COR-L47 (cell line): ENCODE data around the gene PCBP3.
A peak's percentile ranks its signal among the peaks of the same experiment; 100 is the strongest.
"Not testable (repeated sequence)": the region's sequence is repeated elsewhere in the genome, so short reads cannot be mapped to it uniquely, and the experiment has no call there.

Experiments used
- DNase-seq: peaks from one replicate; lab custom pipeline; 2025; lab: John Stamatoyannopoulos, UW

PCBP3 gene

GRCh38 chr21:45876381-45877170 lies 233.1 kb downstream of the PCBP3 start:
- no peak for DNase-seq

DNA sequence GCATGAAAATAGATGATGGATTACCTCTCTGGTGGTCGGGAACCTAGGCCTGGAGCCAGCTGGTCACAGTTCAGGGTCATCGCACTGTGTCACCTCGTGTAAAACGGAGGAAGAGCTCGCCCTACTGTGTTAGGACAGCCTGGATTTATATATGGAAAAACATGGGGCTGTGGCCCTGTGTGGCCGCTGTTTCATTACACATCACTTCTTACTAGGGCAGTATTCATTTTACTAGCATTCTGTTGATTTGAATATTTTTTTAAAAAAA lies 233.6 kb downstream of the PCBP3 start:
- DNase-seq: no peak

DNA sequence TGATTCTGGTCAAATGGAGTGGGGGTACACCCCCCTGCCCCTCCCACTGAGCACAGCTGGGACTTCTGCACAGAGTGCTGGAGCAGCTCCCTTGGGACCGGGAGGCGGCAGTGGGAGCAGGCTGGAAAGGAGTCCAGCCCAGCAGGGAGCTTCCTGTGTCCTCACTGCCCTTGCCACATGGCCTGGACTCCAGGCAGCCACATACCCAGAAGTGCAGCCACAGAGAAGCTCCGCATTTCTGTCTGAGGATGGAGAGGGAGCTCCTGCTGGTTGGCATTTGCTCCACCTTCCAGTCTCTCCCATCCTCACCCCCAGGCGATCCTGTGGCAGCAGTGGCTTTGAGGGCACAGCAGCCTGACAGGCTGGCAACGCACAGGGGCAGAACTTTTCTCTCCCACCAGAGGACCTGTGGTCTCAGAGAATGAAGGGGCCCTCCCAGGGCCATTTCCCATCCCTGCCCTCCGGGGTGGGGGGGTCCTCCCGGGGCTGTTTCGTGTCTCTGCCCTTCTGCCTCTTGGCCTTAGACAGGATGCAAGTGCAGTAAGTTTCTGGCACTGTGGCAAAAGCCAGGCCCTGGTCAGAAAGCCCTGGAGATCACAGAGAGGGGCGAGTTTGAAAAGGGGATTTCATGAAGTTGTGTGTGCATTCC lies 234.4 kb downstream of the PCBP3 start:
- no peak for DNase-seq

- peak; percentile 71 for DNase-seq
Measured at GRCh38 chr21:45880097-45881068, 236.9 kb downstream of the PCBP3 start.

DNA sequence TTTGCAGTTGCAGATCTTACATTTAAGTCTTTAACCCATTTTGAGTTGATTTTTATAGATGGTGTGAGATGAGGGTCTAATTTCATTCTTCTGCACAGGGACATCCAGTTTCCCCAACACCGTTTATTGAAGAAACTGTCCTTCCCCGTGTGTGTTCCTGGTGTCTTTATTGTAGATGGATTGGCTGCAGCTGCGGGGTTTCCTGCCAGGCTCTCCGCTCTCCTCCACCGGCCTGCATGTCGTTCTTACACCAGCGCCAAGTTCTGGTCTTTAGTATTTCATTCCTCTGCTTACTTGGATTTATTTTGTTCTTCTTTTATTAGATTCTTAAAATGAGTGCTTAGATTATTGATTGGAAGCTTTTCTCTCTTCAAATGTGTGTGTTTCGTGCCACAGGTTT lies 239.1 kb downstream of the PCBP3 start:
- DNase-seq: no peak

DNA sequence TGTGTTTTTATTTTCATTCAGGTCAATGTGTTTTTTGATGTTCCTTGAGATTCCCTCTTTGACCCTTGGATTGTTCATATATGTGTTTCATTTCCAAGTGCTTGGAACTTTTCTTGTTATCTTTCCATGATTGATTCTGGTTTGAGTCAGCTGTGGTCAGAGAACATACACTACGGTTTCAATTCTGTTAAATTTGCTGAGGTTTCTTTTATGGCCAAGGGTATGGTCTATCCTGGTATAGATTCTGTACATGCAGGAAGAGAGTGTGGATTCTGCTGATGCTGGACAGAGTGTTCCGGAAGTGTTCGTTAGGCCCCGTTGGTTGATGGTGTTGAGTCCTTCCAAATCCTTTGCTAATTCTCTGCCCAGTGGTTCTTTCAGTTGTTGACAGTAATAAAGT lies 239.6 kb downstream of the PCBP3 start:
- DNase-seq: no peak

DNA sequence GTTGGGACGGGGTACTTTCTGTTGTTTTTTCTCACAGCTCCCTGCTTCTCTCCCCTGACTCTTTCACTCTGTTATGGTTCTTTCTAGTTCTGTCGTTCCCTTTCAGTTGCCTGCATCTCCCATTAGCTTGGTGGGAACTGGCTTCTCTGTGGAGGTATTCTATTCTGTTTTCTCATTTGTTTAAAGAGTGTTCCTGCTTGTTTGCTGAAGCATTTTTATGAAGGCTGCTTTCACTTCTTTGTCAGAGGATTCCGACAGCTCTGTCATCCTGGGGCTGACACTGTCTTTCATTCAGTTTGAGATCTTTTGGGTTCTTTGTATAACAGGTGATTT lies 242.0 kb downstream of the PCBP3 start:
- no peak for DNase-seq

DNA sequence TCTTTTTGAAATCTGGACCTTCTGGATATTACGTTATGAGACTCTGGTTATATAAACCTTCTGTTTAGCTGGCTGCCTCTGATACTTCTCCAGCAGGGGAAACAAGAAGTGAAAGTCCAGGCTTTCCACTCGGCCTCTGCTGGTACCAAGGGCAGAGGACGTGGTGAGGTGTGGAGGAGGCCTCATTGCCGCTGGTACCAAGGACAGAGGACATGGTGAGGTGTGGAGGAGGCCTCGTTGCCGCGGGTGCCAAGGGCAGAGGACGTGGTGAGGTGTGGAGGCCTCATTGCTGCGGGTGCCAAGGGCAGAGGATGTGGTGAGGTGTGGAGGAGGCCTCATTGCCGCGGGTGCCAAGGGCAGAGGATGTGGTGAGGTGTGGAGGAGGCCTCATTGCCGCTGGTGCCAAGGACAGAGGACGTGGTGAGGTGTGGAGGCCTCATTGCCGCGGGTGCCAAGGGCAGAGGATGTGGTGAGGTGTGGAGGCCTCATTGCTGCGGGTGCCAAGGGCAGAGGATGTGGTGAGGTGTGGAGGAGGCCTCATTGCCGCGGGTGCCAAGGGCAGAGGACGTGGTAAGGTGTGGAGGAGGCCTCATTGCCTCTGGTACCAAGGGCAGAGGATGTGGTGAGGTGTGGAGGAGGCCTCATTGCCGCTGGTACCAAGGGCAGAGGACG lies 242.5 kb downstream of the PCBP3 start:
- not testable (repeated sequence) for DNase-seq

DNA sequence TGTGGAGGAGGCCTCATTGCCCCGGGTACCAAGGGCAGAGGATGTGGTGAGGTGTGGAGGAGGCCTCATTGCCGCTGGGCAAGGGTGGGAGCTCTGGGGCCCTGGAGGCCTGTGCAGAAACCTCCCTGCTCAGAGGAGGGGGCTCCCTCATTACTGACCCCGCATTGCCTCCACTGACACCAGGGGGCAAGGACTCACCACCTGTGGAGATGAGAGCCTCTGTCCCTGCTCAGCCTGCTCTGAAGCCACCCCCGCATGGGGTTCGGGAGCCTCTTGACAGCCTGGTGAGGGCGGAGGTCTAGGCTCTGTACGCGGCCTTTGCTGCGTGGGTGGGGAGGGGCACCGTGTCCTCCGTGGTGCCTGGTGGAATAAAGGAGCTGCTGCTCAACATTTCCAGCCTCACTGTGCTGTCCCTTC lies 243.1 kb downstream of the PCBP3 start:
- DNase-seq: no peak

GRCh38 chr21:45887120-45887611 lies 243.6 kb downstream of the PCBP3 start:
- DNase-seq: no peak

- peak; percentile 51 for DNase-seq
Measured at GRCh38 chr21:45887788-45888187, 244.3 kb downstream of the PCBP3 start.

DNA sequence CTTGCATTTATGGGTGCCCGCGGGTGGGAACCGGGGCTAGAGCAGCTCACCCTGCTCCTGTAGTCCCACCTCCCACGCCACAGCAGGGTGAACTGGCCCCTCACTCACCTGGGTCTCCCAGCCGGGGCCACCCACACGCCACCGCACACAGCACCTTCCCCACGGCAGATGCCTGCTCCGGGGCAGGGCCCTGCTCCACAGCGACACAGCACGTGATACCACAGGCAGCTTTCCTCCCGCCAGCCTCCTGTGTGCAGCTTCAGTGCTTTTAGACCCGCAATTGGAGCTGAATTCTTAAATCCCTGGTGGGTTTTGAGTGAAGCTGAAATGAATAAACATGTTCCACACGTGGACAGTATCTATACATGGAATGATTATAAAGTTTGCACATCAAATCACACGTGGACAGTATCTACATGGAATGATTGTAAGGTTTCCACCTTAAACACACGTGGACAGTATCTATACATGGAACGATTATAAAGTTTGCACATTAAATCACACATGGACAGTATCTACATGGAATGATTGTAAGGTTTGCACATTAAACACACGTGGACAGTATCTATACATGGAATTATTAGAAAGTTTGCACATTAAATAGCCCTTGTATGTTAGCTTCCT lies 245.0 kb downstream of the PCBP3 start:
- no peak for DNase-seq

- DNase-seq: no peak
Measured at GRCh38 chr21:45889256-45889655, 245.7 kb downstream of the PCBP3 start.

DNA sequence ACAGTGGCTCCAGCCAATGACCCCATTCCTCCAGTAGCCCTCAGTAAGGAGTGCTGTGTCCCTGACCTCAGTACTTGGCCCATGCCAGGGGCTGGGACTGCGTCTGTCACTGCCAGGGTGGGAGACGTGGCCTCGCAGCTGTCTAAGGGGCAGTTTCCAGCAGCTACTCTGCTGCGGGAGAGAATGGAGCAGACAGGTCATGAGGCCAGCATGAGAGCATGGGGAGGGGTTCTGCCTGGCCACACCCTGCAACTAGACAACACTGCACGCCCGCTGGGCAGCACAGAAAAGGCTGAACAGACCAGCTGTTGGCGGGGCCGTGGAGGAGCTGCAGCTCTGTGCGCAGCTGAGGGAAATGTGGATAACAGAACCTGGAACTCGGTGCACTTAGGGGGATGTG lies 246.4 kb downstream of the PCBP3 start:
- DNase-seq: no peak

- no peak for DNase-seq
Measured at GRCh38 chr21:45891388-45892155, 248.0 kb downstream of the PCBP3 start.

DNA sequence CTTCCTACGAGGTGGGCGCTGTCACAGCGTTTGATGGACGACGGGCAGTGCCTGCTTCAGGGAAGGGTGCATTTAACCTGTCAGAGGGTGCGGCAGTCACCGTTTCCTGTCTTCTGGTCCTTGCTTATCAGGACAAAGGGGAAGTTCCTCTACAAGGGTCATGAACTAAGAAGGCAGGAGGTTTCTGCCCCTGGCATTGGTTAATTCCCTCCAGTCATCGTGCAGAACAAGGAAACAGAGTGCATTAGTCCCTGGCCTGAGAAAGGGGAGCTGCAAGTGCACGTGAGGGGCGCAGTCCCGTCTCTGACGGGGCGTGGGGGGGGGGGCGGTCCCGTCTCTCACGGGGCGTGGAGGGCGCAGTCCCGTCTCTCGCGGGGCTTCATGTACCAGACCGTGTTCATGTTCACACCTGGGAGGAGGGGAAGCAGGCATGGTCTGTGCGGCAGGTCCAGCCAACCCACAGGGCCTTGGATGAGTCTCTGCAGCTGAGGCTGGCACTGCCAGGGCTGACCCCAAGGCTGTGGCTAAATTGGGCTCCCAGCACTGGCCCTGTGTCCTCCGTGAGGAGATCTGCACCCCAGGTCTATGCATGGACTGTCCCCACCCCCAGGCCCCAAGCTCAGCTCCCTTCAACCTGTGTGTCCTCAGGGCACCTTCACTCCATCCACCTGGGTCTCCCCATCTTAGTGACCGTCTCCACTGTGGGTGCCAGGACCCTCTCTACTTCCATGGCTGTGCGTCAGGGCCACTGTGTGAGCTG lies 248.8 kb downstream of the PCBP3 start:
- DNase-seq: no peak

DNA sequence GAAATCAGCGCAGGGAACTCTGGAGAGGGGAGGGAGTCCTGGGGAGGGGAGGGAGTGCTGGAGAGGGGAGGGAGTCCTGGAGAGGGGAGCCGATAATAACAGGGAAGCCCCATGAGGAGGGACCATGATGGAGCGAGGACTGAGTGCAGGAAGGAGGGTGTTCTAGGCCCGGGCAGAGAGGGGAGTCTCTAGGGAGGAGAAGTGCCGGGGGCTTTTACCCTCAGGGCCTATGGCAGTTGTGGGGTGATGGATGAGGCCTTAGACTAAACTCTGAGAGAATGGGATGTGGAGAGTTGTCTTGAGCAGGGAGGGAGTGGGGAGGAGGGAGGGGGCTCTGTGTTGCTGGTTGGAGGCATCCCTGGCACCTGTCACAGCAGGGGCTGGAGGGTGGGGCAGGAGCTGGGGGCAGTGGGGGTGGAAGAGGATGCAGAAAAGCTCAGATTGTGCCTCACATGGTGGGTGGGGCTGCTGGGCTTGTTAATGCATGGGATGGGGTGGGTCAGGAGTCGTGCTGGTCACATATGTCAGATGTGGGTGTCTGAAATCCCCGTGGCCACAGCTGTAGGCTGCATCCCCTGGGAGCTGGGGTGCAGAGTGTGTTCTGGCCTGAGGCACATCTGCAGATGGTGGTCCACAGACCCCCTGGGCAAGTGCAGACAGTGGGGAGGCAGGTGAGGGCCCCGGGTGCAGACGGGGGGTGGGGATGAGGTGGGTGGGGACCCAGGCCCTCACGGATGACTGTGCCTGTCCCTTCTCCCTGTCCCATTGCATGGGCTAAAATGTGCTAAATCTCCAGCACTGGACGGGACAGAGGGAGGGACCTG lies 249.6 kb downstream of the PCBP3 start:
- DNase-seq: peak; percentile 21

DNA sequence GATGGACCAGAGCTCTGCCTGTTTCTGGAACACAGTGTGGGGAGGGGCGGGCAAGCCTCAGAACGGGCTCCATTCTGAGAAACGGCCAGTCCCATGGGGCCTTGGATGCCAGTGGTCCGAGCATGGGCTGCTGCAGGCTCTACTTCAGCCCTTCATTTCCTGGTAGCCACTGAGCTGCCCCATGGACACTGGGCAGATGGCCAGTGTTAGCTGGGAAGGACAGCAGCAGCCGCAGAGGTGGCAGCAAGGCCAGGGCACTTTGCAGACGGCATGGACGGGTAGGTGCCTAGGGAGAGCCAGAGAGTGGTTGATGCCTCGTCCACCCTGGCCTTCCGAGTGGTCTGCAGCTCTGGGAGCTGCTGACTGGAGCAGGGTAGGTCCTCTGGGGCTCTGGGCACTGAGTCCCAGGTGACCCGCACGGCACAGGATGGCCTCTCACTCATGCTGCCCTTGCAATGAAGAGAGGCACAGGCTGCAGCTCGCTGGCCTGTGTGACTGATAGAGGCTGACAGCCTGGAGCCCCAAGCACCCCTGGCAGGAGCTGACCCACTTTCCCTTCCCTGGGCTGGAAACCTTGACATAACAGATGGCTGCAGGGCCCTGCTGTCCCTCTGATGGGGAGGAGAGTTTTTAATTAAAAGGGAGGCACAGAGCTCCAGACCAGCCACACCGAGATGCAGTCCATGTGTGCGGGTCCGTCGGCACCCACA lies 250.4 kb downstream of the PCBP3 start:
- DNase-seq: no peak

- DNase-seq: no peak
Measured at GRCh38 chr21:45894450-45894825, 250.9 kb downstream of the PCBP3 start.
